ENCODE measurements around the gene MCTP1.

DNA sequence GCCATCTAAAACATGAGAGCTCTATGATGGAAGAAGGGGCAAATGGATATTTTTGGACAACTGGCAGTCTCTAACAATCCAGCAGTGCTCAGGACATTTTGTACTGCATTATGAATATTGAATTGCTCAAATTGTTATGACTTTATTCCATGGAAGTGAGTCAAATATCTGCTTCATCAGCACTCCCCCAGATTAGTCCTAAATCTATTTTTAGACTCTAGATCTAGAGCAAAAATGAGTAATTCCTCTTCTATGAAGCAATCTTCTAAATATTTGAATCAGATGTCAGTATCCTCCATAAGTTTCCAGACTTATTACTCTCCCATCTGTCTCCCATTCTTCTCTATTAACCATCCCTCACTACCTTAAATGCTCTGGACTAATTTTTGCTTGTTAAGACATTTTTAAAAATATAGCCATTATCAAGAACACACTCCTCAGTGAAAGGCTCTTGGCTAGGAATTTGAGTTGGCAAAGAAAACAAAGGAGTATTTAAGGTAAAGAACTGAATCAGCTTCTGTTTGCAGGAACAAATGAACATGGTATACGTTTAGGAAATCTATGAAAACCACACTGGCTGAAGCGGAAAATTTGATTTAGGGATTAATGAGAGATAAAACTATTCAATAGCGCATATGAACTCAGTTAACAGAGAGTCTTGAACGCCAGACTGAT is 300.9 kb downstream of the MCTP1 start:
- TF ChIP-seq EZH2 (IDR thresholded peaks at IDR 0.05; ENCODE audit: low read length) (no peak), CTCF (optimal IDR thresholded peaks at IDR 0.05 in 1 of 3, IDR thresholded peaks at IDR 0.05 in 1 of 3, conservative IDR thresholded peaks at IDR 0.05 in 1 of 3; ENCODE audit: extremely low read depth in 1 of 3, insufficient read depth in 2 of 3, low read length in 3 of 3) (no peak)
